GM10266 (cell line): ENCODE measurements around the gene CUL9.

Experiments
- DNase-seq: peaks from one replicate; pipeline ENCODE4 v3.0.0; 2012; ENCODE audit errors: extremely low spot score
- CTCF ChIP-seq: IDR thresholded peaks from 2 replicates; pipeline ENCODE4 v1.5.1; 2012; ENCODE audit warnings: mild to moderate bottlenecking, low read depth; ENCODE audit not compliant: control insufficient read depth, insufficient read depth; ENCODE audit errors: missing control alignments

Gene CUL9

GRCh38 chr6:43183441-43183840 lies 1.4 kb downstream of the CUL9 start:
- TF ChIP-seq CTCF: no peak
- DNase-seq: no peak

GRCh38 chr6:43184268-43184985 lies 2.4 kb downstream of the CUL9 start:
- no peak for DNase-seq
- no peak for TF ChIP-seq CTCF

- DNase-seq: no peak
- TF ChIP-seq CTCF: no peak
Observed at GRCh38 chr6:43185391-43185985, 3.5 kb downstream of the CUL9 start.

- TF ChIP-seq CTCF: no peak
- DNase-seq: no peak
Observed at GRCh38 chr6:43186019-43186418, 4.0 kb downstream of the CUL9 start.

GRCh38 chr6:43186706-43187105 lies 4.7 kb downstream of the CUL9 start:
- no peak for TF ChIP-seq CTCF

GRCh38 chr6:43187821-43188220 lies 5.8 kb downstream of the CUL9 start:
- no peak for TF ChIP-seq CTCF
- no peak for DNase-seq

More at GRCh38 chr6:43186706-43187105, 4.7 kb downstream of the CUL9 start:
- DNase-seq: no peak

- no peak for DNase-seq
Observed at GRCh38 chr6:43188426-43188825, 6.4 kb downstream of the CUL9 start.

More at GRCh38 chr6:43188426-43188825, 6.4 kb downstream of the CUL9 start:
- no peak for TF ChIP-seq CTCF
